Mesenchymal stem cell (in vitro differentiated cells and primary cell): ENCODE data around the gene ZNF747.

Experiments used
- DNase-seq: peaks from one replicate; pipeline ENCODE4 v3.0.0-alpha.2; 2013
- H2AFZ ChIP-seq: one replicate; pipeline ENCODE4 v1.6.1; 2013; ENCODE audit warnings: low read depth, mild to moderate bottlenecking, control low read depth, inconsistent platforms, low read length, moderate library complexity
- H2AK5ac ChIP-seq: 2 replicates; pipeline ENCODE4 v1.6.1; 2013; ENCODE audit warnings: low read length, moderate library complexity, mild to moderate bottlenecking, inconsistent platforms; ENCODE audit not compliant: severe bottlenecking
- H2BK120ac ChIP-seq: one replicate; pipeline ENCODE4 v1.6.1; 2013; ENCODE audit warnings: low read depth, mild to moderate bottlenecking, inconsistent platforms, low read length, moderate library complexity
- H2BK12ac ChIP-seq, 2 experiments: one replicate each; pipeline ENCODE4 v1.6.1; 2013; ENCODE audit warnings: inconsistent platforms in 2 of 2, low read length in 2 of 2, mild to moderate bottlenecking in 2 of 2, moderate library complexity in 2 of 2, control low read depth in 1 of 2
- H2BK15ac ChIP-seq: one replicate; pipeline ENCODE4 v1.6.1; 2013; ENCODE audit warnings: mild to moderate bottlenecking, low read depth, inconsistent platforms; ENCODE audit not compliant: poor library complexity, severe bottlenecking
- H2BK5ac ChIP-seq: 2 replicates; pipeline ENCODE4 v1.6.1; 2013; ENCODE audit warnings: low read depth, mild to moderate bottlenecking, low read length, control low read depth, inconsistent platforms; ENCODE audit not compliant: poor library complexity, severe bottlenecking
- H3K14ac ChIP-seq, 2 experiments: one replicate each; pipeline ENCODE4 v1.6.1; 2013; ENCODE audit warnings: inconsistent platforms in 2 of 2, low read length in 2 of 2, control low read depth in 1 of 2, mild to moderate bottlenecking in 1 of 2, moderate library complexity in 1 of 2
- H3K18ac ChIP-seq, 2 experiments: one replicate each; pipeline ENCODE4 v1.6.1; 2013; ENCODE audit warnings: inconsistent platforms in 2 of 2, low read length in 2 of 2, control low read depth in 1 of 2, low read depth in 1 of 2, mild to moderate bottlenecking in 1 of 2
- H3K23ac ChIP-seq, 2 experiments: one replicate each; pipeline ENCODE4 v1.6.1; 2013; ENCODE audit warnings: inconsistent platforms in 2 of 2, low read length in 2 of 2, mild to moderate bottlenecking in 2 of 2, moderate library complexity in 2 of 2, control low read depth in 1 of 2
- H3K27ac ChIP-seq: 2 replicates; pipeline ENCODE4 v1.5.1; 2013; ENCODE audit warnings: mild to moderate bottlenecking, moderate library complexity, low read length, control low read depth, inconsistent platforms; ENCODE audit not compliant: poor library complexity, severe bottlenecking
- H3K27me3 ChIP-seq, 2 experiments: 2 replicates each; pipeline versions ENCODE4 v1.6.1 to v1.7.0; 2013; ENCODE audit warnings: low read length in 2 of 2, mild to moderate bottlenecking in 2 of 2, moderate library complexity in 2 of 2, control low read depth in 1 of 2, inconsistent platforms in 1 of 2; ENCODE audit not compliant: control insufficient read depth in 1 of 2, insufficient read depth in 1 of 2
- H3K36me3 ChIP-seq, 2 experiments: 2 replicates each; pipeline versions ENCODE4 v1.6.1 to v1.7.0; 2013; ENCODE audit warnings: low read length in 2 of 2, control low read depth in 1 of 2, inconsistent platforms in 1 of 2, low read depth in 1 of 2, mild to moderate bottlenecking in 1 of 2; ENCODE audit not compliant: insufficient read depth in 2 of 2, control insufficient read depth in 1 of 2
- H3K4ac ChIP-seq, 2 experiments: one replicate each; pipeline ENCODE4 v1.6.1; 2013; ENCODE audit warnings: inconsistent platforms in 2 of 2, low read length in 2 of 2, mild to moderate bottlenecking in 2 of 2, moderate library complexity in 2 of 2, control low read depth in 1 of 2, low read depth in 1 of 2
- H3K4me1 ChIP-seq: 2 replicates; pipeline ENCODE4 v1.6.1; 2013; ENCODE audit warnings: low read depth, low read length, control low read depth; ENCODE audit not compliant: control insufficient read depth, insufficient read depth
- H3K4me2 ChIP-seq: 2 replicates; pipeline ENCODE4 v1.6.1; 2013; ENCODE audit warnings: low read length, mild to moderate bottlenecking, inconsistent platforms; ENCODE audit not compliant: poor library complexity, severe bottlenecking
- H3K4me3 ChIP-seq, 2 experiments: 2 replicates each; pipeline versions ENCODE4 v1.5.1 to v1.7.0; 2013; ENCODE audit warnings: low read length in 2 of 2, mild to moderate bottlenecking in 2 of 2, control low read depth in 1 of 2, low read depth in 1 of 2; ENCODE audit not compliant: insufficient read depth in 1 of 2
- H3K79me1 ChIP-seq: replicated peaks from 2 replicates; pipeline ENCODE4 v1.6.1; 2013; ENCODE audit warnings: mild to moderate bottlenecking, control low read depth, low read length, inconsistent platforms; ENCODE audit not compliant: poor library complexity, severe bottlenecking
- H3K9ac ChIP-seq: 2 replicates; pipeline ENCODE4 v1.7.0; 2013; ENCODE audit warnings: mild to moderate bottlenecking, low read length, moderate library complexity
- H3K9me3 ChIP-seq: 2 replicates; pipeline ENCODE4 v1.7.0; 2013; ENCODE audit warnings: mild to moderate bottlenecking, low read length; ENCODE audit not compliant: control insufficient read depth
- H4K8ac ChIP-seq: one replicate; pipeline ENCODE4 v1.6.1; 2013; ENCODE audit warnings: inconsistent platforms, mild to moderate bottlenecking, low read length, moderate library complexity
- H4K91ac ChIP-seq: one replicate; pipeline ENCODE4 v1.6.1; 2013; ENCODE audit warnings: mild to moderate bottlenecking, low read length, inconsistent platforms
- WGBS: methylation state at CpG from one replicate; pipeline ENCODE4 v1.1.7; 2013; ENCODE audit warnings: mixed read lengths; 5-methylcytosine and 5-hydroxymethylcytosine counted together

Gene ZNF747

DNA sequence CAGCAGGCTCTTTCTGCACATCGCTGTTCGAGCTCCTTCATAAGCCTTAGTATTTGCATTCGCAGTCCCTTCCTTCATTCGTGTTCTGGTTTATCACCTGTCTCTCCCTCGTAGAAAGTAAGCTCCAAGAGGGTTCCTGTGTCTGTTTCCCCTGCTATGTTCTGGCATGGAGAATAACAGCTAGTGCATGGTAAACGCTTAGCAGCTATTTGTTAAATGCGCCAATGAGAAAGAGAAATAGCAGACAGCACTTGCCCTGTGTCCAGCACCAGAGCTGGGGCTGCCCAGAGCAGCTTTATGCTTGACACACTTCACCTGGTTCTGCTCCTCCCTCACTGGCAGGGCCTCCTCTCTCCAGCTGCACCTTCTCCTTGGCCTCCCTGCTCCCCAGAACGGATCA lies 31.3 kb upstream of the ZNF747 start:
- Histone ChIP-seq H3K9ac (no peak overlapping the region), H2BK12ac (no peak overlapping the region), H4K91ac (peak overlapping the region; percentile 89), H3K27ac (no peak overlapping the region), H3K79me1 (peaks cover 11% of the 10 kb centered on the region), H3K4me1 (peaks cover 8% of the 10 kb centered on the region), H2AK5ac (no peak overlapping the region), H3K4ac (peak overlapping the region in 1 of 2 experiments; percentile 24), H3K27me3 (peaks cover 0 to 5% of the 10 kb centered on the region in 2 experiments), H2BK15ac (no peak overlapping the region), H2BK5ac (no peak overlapping the region), H3K18ac (no peak overlapping the region), H4K8ac (no peak overlapping the region), H3K23ac (no peak overlapping the region), H3K14ac (no peak overlapping the region), H2AFZ (no peak overlapping the region), H3K4me2 (no peak overlapping the region), H2BK120ac (no peak overlapping the region), H3K36me3 (peaks cover 0 to 9% of the 10 kb centered on the region in 2 experiments), H3K4me3 (no peak overlapping the region), H3K9me3 (no peaks in the 10 kb centered on the region)
- no peak for DNase-seq
- 78% methylated on average over 8 of the region's 8 CpGs for WGBS

DNA sequence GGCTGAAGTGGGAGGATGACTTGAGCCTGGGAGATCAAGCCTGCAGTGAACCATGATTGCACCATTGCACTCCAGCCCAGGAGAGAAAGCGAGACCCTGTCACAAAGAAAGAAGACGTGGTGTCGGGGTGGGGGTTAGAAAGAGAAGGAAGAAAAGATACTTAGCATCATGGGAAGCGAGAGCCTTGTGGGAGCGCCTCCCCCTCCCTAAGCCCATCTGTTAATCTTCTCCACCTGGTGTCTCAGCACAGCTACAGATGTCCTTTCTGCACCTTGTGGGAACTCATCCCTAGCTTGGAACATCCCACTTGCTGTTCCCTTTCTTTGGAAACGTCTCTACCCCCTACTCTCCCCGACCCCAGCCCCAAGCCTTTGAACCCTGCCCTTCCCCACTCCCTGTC lies 30.9 kb upstream of the ZNF747 start:
- Histone ChIP-seq H2AFZ (no peak overlapping the region), H2BK120ac (no peak overlapping the region), H3K4me3 (no peak overlapping the region), H2BK5ac (no peak overlapping the region), H2BK15ac (no peak overlapping the region), H3K4ac (no peak overlapping the region), H3K27ac (no peak overlapping the region), H4K91ac (peak overlapping the region; percentile 27), H2AK5ac (no peak overlapping the region), H3K23ac (no peak overlapping the region), H3K18ac (no peak overlapping the region), H3K9me3 (no peaks in the 10 kb centered on the region), H2BK12ac (no peak overlapping the region), H3K4me1 (peaks cover 6% of the 10 kb centered on the region), H3K36me3 (peaks cover 0 to 9% of the 10 kb centered on the region in 2 experiments), H3K14ac (no peak overlapping the region), H4K8ac (no peak overlapping the region), H3K9ac (no peak overlapping the region), H3K79me1 (peaks cover 10% of the 10 kb centered on the region), H3K4me2 (no peak overlapping the region), H3K27me3 (peaks cover 0 to 5% of the 10 kb centered on the region in 2 experiments)
- 69% methylated on average over 7 of the region's 7 CpGs for WGBS
- DNase-seq: no peak

DNA sequence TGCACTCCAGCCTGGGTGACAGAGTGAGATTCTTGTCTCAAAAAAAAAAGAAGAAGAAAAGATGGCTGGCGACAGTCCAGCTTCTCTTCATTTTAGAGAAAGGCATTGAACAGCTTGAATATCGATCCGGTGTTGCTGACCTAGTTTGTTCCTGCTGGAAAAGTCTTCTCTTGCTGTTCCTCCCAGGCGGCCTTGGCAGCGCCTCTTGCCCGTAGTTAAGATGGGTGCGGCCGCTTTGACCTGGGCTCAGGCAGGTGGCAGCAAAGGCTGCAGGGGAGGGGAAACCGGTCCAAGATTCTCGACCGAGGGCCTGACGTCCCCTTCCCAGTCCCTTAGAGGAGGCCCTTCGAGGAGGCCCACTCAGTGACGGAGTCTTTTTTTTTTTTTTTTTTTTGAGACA lies 27.4 kb upstream of the ZNF747 start:
- H2BK12ac ChIP-seq: no peak overlapping the region
- H3K27ac ChIP-seq: no peak overlapping the region
- no peak overlapping the region for H4K8ac ChIP-seq
- H2BK5ac ChIP-seq: no peak overlapping the region
- WGBS: 96% methylated on average over 14 of the region's 14 CpGs
- H3K36me3 ChIP-seq: no peaks in the 10 kb centered on the region
- H3K4me1 ChIP-seq: peaks cover 6% of the 10 kb centered on the region
- DNase-seq: no peak
- H2BK120ac ChIP-seq: no peak overlapping the region
- no peak overlapping the region for H3K4me3 ChIP-seq
- no peak overlapping the region for H3K18ac ChIP-seq
- no peak overlapping the region for H3K9ac ChIP-seq
- no peak overlapping the region for H3K23ac ChIP-seq
- H3K14ac ChIP-seq: no peak overlapping the region
- peaks cover 2% of the 10 kb centered on the region for H3K79me1 ChIP-seq
- no peak overlapping the region for H2BK15ac ChIP-seq
- H2AK5ac ChIP-seq: no peak overlapping the region
- H3K27me3 ChIP-seq: peaks cover 0 to 5% of the 10 kb centered on the region in 2 experiments
- H3K4ac ChIP-seq: no peak overlapping the region
- H3K9me3 ChIP-seq: no peaks in the 10 kb centered on the region
- H3K4me2 ChIP-seq: no peak overlapping the region
- H4K91ac ChIP-seq: no peak overlapping the region
- H2AFZ ChIP-seq: no peak overlapping the region

DNA sequence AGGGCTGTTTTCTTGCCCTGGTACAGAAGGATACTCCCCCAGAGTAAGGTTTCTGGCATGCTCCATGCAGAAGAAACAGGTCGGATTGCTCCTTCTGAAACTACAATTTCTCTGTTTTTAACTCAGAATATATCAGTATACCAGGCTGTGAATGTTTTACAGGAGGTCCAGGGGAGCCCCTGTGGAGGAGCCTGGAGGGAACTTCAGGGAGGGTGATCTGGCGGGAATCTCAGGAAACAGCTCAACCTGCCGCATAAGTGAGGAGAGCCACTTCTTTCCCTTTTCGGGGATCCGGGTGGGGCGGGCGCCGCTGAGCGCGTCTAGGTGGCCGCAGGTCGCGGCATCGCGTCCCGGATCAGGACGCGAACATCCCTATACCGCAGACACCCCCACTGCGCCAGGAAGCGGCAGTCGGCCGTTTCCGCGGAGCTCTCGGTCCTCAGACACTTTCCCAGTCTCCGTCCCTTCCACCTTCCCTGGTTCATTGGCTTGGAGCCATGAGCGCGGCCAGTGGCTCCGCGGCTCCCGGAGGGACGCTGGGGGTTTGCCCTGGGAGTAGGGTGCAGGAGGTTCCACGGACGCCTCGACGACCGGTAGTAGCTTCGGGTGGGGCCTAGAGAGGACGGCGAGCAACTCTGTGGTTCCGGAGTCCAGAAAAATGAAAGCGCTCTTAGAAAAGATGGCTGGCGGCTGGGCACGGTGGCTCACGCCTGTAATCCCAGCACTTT lies 26.6 kb upstream of the ZNF747 start:
- H2BK120ac ChIP-seq: no peak overlapping the region
- peak overlapping the region in 1 of 2 experiments; percentile 75 for H3K4me3 ChIP-seq
- no peak overlapping the region for H2BK15ac ChIP-seq
- H3K79me1 ChIP-seq: peaks cover 2% of the 10 kb centered on the region
- H2BK12ac ChIP-seq: no peak overlapping the region
- H2AK5ac ChIP-seq: no peak overlapping the region
- 50% methylated on average over 45 of the region's 46 CpGs for WGBS
- peak overlapping the region; percentile 11 for H4K91ac ChIP-seq
- H4K8ac ChIP-seq: peak overlapping the region; percentile 59
- peaks cover 0 to 1% of the 10 kb centered on the region in 2 experiments for H3K36me3 ChIP-seq
- H2AFZ ChIP-seq: peak overlapping the region; percentile 60
- no peak overlapping the region for H2BK5ac ChIP-seq
- H3K4ac ChIP-seq: peak overlapping the region in 1 of 2 experiments; percentile 82
- peaks cover 9% of the 10 kb centered on the region for H3K4me1 ChIP-seq
- H3K27me3 ChIP-seq: peaks cover 0 to 5% of the 10 kb centered on the region in 2 experiments
- no peak for DNase-seq
- H3K9ac ChIP-seq: peak overlapping the region; percentile 71
- peak overlapping the region; percentile 27 for H3K4me2 ChIP-seq
- no peak overlapping the region for H3K27ac ChIP-seq
- no peak overlapping the region for H3K18ac ChIP-seq
- no peaks in the 10 kb centered on the region for H3K9me3 ChIP-seq
- H3K23ac ChIP-seq: no peak overlapping the region
- H3K14ac ChIP-seq: no peak overlapping the region
